ENCODE results near the gene PARD3B.

DNA sequence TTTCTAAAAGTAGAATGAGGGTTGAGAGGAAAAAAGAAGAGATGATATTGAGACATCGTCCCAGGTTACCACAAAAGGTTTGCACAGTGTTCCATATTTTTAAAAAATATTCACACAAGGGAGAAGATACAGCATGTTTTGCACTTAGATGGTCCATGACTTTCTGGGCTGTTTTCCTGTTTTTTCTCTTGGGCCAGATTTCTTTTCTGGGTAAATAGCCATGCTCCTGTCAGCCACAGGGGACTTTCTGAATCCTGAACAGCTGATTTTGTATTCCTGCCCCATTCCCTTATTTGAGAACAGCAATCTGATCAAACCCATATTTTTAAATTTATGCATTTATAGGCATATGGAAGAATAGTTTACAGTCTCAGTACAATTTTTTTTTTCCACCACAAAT is 951.1 kb downstream of the PARD3B start:
- TF ChIP-seq GATA3 (IDR thresholded peaks at IDR 0.05; ENCODE audit: low read depth, low read length) (no peak), GATA2 (IDR thresholded peaks at IDR 0.05; ENCODE audit: low read depth, low read length) (no peak)

All from SH-SY5Y (cell line).